ENCODE measurements around the gene CNGA1.
A peak's percentile ranks its signal among the peaks of the same experiment; 100 is the strongest.
"Not testable (repeated sequence)": the region's sequence is repeated elsewhere in the genome, so short reads cannot be mapped to it uniquely, and the experiment has no call there.

Gene CNGA1

DNA sequence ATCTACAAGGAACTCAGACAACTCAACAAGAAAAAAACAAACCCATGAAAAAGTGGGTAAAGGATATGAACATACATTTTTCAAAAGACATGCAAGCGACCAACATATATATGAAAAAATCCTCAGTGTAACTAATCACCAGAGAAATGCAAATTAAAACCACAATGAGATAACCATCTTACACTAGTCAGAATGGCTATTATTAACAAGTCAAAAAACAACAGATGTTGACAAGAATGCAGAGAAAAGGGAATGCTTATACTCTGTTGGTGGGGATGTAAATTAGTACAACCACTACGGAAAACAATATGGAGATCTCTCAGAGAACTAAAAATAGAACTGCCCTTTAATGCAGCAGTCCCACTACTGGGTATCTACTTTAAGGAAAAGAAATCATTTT, 12.2 kb upstream of the CNGA1 start:
- no peak for DNase-seq

DNA sequence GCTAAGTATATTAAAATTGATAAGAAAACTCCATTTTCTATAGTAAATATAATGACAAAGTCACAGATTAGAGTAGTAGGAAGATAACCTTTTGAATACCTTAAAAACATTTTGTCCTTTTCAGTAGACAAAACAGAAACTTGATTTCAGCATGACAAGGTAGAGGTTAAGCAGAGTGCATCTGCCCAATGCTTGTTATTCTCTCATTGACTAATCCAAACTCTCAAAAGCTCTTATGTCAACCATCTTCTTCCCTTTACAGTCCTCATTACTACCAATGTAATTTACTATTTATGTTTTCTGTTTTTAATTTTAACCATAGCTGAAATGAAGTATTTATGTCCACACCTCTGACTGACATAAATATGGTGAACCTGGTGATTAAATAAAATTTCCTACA, 11.2 kb upstream of the CNGA1 start:
- no peak for DNase-seq

DNA sequence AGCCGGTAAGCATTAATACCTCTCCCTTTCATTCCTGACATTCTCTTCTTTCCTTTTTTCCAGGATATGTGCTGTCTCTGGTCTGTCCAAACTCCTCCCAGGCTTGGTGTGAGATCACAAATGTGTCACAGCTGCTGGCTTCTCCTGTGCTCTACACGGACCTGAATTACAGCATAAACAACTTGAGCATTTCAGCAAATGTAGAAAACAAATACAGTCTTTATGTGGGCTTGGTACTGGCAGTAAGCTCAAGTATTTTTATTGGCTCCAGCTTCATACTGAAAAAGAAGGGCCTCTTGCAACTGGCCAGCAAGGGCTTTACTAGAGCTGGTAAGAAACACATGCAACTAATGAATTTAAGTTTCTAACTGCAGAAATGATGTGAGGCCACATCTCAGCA, 8.5 kb upstream of the CNGA1 start:
- DNase-seq: no peak

DNA sequence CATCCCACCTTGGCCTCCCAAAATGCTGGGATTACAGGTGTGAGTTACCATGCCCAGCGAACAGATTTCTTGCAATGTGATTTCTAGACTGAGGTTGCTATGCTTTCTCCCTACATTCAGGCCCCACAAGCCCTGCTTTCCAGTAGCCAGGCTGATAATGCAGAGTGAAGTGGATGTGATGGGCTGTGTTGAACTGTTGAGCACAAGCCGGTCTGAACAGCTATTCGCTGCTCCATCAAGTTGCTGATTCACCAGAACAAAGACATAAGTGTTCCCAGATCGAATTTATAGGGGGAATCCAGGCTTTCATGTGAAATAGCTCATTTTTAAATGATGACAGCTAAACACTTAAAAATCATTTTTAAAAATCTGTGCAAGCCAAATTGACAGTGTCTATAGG, 8.0 kb upstream of the CNGA1 start:
- DNase-seq: no peak

DNA sequence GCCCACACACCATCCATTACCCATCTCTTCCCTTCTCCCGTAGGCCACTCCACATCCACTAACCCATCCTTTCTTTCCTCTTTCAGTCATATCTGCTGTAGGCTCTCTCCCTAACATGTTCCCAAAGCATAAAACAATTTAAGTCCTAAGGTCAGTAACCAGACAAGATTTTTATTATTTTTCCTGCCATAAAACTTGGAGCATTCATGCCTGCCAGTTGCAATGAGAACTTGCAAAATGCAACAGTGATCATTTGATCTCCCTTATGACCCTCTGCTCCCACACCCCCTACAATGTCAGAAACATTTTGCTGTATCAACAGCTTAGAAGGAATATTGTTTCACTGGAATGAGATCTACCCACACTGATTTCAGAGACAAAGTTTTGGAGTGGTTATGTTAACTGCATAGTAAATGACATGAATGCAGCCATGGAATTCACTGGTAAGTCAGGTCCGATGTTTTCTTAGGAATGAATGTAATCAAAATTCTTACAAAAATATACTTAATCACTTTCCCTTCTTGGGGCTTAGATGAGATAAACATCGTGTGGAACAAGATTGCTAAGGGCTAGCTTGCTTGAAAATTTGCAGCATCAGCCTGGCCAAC, 5.8 kb upstream of the CNGA1 start:
- no peak for DNase-seq

DNA sequence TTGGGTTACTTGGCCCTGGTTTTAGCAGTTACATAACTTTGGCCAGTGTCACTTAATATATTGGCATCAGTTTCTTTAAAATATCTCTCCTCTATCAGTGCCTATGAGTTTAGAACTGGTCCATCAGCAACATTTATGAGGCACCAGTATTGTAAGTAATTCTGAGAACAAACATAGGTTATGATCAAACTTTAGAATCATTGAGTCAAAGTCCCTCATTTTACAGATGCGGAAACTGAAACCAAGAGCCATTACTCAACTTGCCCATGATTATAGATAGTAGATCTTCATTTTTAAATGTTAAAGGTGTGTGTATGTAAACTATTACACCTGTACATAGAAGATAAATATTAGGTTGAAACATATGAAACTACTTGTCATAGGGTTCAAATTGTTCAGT, 4.6 kb upstream of the CNGA1 start:
- no peak for DNase-seq

DNA sequence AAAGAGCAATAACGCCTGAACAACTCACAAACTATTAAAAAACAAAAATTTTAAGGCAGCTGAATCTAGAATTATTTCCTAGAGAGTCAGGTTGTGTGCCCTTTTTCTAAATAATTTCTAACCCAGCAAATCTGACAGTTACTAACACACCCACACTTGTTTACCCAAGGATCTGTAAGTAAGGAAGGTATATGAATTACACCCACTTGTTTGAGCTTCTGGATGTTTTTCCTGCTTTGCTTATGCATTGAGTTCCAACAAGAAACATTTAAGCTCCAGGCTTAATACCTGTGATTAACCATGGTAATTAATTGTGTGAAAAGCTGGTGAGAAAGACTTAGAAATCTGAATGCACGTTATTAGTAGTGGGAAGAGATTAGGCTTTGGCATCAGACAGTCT, 1.6 kb upstream of the CNGA1 start:
- no peak for DNase-seq

DNA sequence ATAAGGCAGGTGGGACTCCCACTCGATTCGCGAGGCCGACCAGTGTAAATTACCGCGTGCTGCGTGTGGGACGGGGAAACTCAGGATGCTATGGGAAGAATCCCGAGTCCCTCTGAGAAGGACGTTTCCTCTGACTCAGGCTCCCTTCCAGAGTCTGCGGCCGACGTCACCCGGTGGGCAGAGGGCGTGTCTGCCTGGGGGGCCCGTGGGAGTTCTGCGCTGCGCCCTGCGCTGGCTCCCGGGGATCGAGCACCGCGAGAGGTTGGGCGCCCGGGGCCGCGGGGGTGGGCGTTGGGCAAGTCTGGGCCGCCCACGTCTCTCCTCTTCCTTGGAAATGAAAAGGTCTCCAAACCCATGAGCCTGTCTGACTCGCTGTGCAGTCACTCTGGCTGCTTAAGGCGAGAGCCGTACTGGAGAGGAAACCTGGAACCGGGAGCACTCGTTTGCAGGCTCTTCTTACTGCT, 659 bp upstream of the CNGA1 start:
- DNase-seq: peak; percentile 10

DNA sequence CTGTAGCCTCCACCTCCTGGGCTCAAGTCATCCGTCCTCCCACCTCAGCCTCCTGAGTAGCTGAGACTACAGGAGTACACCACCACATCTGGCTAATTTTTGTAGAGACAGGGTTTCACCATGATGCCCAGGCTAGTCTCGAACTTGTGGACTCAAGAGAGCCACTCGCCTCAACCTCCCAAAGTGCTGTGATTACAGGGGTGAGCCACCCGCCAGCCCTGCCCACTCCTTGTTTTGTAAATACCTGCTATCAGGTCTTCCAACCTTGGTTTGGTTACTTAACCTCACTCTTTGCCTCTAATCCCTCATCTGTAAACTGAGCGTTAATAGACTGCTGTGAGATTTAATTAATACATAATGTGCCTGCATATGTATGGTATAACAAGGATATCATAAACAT, 803 bp downstream of the CNGA1 start:
- no peak for DNase-seq

DNA sequence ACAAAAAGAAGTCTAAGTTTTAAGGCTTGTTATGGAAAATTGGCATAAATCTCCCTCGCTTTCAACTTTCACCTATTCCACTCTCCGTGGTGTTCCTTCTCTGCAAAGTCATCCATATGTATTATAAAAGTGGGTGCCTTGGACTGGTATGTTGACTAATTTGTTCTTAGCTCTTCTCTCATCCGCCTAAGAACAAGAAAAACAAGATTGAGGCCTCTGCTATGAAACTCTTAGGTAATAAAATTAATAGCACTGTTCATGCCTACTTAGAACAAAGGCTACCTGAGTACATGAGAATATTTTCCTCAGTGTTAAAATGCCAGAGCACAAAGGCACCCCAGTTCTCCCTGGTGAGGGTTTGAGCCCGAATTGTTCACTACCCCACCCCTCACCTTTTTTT, 1.3 kb downstream of the CNGA1 start:
- no peak for DNase-seq

DNA sequence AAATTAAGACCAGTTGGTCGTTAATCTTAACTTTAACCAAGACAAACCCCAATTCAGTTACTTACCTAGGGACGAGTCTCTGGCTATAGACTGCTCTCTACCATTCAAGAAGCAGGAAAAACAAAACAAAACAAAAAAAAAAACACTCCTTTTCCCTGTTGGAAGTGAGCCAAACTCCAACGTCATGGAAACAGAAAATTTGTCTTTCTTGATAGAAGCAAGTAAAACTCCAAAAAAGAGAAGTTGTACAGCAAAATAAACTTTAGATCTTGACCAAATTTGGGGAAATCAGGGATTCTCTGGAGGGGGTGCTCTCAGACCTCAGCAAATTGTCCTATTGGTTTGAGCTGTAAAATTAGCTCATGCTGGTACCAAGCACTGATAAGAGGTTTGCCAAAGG, 3.7 kb downstream of the CNGA1 start:
- no peak for DNase-seq

DNA sequence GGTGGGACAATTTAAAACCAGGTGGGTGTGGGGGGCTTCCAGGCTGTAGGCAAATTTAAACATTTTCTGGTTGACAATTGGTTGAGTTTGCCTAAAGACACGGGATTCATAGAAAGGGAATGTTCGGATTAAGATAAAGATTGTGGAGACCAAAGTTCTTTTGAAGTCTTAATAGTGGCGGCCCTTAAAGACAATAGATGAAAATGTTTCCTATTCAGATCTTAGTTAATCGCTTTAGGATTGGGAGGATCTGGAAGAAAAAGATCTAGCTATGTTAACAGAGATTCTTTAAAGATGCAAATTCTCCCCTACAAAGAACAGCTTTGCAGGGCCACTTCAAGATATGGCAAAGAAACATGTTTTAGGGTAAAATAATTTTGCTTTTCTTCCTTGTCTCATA, 4.8 kb downstream of the CNGA1 start:
- DNase-seq: no peak

DNA sequence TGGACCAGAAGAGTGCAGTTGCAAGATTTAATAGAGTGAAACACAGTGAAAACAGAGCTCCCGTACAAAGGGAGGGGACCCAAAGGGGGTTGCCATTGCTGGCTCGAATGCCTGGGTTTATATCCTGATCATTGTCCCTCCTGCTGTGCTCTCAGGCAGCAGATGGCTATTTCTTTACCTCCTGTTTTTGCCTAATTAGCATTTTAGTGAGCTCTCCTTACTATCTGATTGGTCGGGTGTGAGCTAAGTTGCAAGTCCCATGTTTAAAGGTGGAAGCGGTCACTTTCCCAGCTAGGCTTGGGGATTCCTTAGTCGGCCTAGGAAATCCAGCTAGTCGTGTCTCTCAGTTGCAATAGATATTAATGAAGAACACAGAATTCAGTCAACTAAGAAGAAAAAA, 5.6 kb downstream of the CNGA1 start:
- DNase-seq: not testable (repeated sequence)

DNA sequence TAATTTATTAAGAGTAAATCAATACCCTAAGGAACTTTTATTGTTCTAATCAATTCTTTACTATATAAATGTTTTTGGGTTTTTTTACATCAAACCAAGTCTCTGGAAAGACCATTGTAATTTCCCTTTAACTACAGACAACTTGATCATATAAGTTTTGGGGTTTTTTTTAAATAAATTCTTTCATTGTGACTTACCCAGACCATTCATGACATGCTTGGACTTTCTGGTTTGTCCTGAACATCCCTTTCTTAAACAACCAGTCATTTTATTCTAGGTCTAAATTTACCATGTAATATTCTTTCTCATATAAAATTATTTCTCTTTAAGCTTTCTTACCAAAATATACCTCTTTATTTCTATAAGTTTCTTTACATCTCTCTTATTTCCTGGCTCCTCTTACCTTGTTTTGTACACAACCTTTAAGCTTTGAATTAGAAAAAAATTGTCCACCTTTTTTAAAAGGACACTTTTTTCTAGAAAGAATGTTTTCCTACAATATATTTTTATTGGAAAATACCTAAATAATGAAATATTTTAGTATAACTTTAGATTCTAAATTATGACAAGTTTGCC, 8.4 kb downstream of the CNGA1 start:
- DNase-seq: no peak

DNA sequence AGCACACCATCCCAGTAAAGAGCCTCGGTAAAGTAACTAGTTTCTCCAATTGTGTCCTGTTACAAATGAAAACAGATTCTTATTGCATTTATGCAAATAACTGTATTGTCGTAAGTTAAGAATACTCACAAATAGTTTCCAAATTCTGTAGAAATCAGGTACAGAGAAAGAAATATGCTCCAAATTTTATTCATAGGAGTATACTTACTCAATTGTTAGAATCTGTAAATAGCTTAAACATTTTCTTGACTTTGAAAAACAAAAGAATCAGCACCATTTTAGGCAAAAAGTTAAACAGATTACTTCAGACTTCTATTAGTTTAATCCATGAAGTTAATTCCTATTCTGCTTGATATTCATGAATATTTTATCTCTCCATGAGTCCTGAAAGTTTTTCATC, 10.7 kb downstream of the CNGA1 start:
- no peak for DNase-seq

DNA sequence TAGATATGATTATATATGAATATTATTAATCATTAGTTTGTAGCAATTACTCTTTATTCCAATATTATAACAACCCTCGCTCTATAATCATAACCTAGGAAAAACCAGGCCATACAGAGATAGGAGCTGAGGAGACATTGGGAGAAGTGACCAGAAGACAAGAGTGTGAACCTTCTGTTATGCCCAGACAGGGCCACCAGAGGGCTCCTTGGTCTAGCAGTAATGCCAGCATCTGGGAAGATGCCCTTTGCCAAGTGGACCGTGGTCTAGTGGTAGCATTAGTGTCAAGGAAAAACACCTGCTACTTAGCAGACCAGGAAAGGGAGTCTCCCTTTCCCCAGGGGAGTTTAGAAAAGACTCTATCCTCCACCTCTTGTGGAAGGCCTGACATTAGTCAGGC, 12.9 kb downstream of the CNGA1 start:
- DNase-seq: peak; percentile 40

DNA sequence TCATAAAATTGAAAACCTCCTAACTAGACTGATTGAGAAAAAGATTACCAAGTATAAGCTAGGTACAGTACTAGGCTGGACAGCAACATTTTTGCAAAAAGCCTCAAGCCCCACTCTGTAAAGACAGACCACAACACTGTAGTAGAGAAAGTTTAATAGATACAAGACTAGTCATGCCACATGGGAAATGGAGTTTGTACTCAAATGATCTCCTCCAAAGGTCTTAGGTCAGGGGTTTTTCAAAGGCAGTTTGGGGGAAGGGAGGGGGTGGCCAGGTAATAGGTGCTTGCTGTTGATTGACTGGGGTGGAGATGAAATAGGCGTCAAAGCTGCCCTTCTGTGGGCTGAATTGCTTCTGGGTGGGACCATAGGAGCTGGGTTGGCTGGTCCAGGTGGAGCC, 14.2 kb downstream of the CNGA1 start:
- DNase-seq: no peak

DNA sequence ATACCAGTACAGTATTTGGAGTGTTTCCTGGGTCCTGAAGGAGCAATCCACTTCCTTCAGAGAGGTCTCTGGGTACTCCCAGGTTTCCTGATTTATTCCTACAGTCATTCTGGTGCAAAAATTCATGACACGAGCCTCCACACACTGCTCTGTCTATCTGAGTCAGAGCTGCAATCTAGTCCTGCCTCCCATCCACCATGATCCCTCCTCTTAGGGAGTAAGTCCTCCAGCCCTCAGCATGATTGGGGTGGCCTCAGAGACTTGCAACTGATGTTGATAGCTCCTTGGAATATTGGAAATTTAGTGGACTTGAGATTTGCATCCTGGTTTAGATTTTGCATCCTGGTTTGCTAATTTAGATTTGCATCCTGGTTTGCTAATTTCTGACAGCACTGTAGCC, 20.5 kb downstream of the CNGA1 start:
- DNase-seq: no peak

DNA sequence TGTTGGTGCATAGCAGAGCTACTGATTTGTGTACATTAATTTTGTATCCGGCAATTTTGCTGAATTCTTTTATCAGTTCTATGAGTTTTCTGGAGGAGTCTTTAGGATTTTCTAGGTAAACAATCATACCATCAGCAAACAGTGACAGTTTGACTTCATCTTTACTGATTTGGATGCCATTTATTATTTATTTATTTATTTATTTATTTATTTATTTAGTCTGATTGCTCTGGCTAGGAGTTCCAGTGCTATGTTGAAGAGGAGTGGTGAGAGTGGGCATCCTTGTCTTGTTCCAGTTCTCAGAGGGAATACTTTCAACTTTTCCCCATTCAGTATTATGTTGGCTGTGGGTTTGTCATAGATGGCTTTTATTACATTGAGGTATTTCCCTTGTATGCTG, 24.0 kb downstream of the CNGA1 start:
- DNase-seq: not testable (repeated sequence)

DNA sequence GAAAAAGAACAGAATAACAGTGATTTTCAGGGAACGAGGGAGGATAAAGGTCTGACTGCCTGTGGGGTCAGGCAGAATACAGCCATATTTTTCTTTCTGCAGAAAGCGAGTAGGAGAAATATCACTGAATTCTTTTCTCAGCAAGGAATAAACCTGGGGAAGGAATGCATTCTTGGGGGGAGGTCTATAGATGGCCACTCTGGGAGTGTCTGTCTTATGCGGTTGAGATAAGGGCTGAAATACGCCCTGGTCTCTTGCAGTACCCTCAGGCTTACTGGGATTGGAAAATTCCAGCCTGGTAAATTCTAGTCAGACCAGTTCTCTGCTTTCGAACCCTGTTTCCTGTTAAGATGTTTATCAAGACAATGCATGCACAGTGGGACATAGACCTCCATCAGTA, 26.3 kb downstream of the CNGA1 start:
- no peak for DNase-seq

DNA sequence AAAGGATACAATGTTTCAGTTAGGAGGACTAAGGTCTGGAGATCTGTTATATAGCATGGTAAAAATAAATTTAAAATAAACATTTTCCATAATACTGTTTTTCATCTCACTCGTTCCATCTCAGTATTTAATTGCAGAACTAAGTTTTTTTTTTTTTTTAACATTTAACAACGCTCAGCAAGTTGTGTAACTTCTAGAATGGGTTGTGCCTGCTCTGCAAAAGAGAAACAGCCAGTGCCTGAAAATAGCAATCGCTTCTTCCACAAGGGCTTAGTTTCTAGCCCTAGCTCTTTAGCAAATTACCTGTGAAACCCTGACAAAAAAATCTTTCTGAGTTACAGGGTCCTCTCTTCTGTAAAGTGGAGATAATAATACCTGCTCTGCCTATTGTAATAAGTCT, 41.9 kb downstream of the CNGA1 start:
- DNase-seq: no peak

DNA sequence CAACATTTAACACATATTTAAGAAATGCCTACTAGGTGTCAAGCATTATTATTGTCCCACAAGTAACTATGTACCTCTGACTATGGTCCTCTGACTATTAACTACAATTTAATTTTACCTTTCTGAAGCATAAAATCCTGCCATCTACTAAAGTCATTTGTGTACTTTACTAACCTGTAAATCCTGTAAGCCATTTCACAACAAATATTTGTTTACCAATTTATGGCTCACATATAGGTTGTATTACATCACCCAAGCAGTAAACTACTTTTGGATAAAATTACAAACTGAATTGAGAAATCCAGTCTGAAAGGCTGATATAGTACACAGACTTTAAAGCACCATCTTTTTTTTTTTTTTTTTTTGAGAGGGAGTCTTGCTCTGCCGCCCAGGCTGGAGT, 43.8 kb downstream of the CNGA1 start:
- DNase-seq: no peak

DNA sequence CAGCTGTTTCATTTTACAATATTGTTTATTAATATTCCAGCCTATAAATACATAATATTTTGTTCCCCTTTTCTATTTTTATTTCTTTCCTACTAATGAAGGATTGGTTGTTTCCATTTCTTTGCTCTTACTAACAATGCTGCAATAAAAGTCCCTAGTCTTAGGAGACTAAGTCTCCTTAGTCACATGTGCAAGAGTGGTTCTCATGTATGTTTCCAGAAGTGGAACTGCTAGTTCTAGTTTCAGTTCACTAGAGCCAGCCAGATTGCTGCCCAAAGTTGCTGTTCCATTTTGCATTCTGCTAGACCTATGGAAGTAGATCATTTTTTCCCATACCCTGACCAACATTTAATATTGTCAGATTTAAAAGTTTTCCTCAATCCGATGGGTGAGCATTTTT, 44.3 kb downstream of the CNGA1 start:
- no peak for DNase-seq

DNA sequence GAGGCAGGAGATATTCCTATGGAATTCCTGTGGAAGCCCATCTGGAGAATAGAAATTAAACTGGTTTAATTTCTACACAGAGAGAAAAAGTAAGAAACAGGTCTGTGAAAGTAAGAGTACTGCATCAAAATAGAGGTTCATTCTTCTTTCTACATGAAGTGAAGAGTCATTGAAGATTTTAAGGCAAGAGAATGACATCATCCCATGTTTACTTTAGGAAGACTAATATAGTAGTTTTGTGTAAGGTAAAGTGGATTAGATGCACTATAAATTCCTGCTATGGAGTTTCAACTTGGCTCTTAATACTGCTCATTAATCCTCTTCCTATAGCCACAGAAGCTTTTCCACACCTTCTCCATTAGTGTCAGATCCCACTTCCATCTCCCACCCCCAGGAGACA, 47.6 kb downstream of the CNGA1 start:
- DNase-seq: no peak

DNA sequence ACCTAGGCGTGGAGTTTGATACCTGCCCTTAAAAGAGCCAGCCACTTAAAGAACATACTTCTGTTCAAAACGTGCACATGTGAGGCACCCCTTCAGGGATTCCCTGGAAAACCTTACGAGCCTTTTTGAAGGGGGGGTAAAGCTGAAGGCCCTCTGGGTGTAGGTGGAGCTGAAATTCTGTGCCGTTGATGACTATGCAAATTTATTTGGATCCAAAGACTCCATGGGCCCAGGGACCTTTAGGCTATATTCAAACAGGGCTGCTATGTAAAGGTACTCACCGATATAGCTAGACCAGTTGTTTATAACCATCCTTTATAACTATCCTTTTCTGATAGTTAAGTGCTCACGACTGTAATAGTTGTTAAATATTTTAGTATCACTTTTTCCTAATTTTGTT, 61.8 kb downstream of the CNGA1 start:
- no peak for DNase-seq

DNA sequence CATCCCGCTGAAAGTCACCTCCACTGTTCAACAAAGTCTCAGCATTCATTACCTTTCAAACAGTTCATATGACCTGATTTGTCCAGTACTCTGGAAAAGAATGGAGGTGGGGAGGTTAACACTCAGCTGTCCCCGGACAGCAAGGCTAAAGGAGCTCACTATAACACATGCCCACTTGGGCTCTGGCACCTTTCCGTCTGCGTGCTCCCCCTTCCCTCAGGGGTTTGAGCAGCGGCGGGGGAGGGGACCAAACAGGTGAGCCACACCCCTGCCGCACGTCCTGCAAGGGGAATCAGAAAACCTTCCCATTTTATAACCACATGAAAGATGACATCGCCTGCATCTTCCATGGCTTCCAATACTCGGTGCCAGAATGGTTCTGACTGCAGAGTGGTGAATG, 62.2 kb downstream of the CNGA1 start:
- no peak for DNase-seq
